OCI-LY3 (cell line): ENCODE results near the gene FAM107B.

Experiments used
- CTCF ChIP-seq: fragments of 200-600, 300-600 bp; sonication (generic); IDR thresholded peaks from 2 replicates; pipeline ENCODE4 v1.5.1; 2014; ENCODE audit warnings: antibody characterized with exemption, low read length, low read depth
- EZH2phosphoT487 ChIP-seq: fragments of 200-600 bp; shearing (Covaris generic); IDR thresholded peaks from 2 replicates; pipeline ENCODE4 v1.6.1; 2018; ENCODE audit warnings: antibody characterized with exemption, mixed run types, low read depth

- TF ChIP-seq CTCF (no peak), EZH2phosphoT487 (no peak)
Observed at GRCh38 chr10:14823966-14824365, 49.3 kb upstream of the FAM107B start.
